Hindlimb muscle (tissue), 1 donor: ENCODE measurements around the gene ALG5. TPM values are rescaled to one million over a fixed set of nuclear protein-coding genes. Genes with fewer than 3 reads are reported as not detected.

ENCODE experiments used
- DNase-seq: peaks from one replicate; pipeline ENCODE4 v3.0.0-alpha.2; 2013
- polyA plus RNA-seq: library from polyadenylated mRNA; unstranded; fragments of 120-200 nt; gene quantifications from one replicate; pipeline ENCODE4 v1.2.1, GENCODE V29; 2013; ENCODE audit not compliant: insufficient read length

ALG5 gene
- polyA plus RNA-seq, 1 donor, result 17.8 TPM

GRCh38 chr13:36975172-36975571 is 24.0 kb downstream of the ALG5 start:
- no peak for DNase-seq

- DNase-seq, result no peak
Observed at GRCh38 chr13:36973621-36974295, 25.4 kb downstream of the ALG5 start.

GRCh38 chr13:36973009-36973408 is 26.1 kb downstream of the ALG5 start:
- DNase-seq, result no peak

- no peak for DNase-seq
Observed at GRCh38 chr13:36966404-36966803, 32.7 kb downstream of the ALG5 start.

GRCh38 chr13:36965767-36966166 is 33.4 kb downstream of the ALG5 start:
- DNase-seq, result no peak

GRCh38 chr13:36959456-36960116 is 39.6 kb downstream of the ALG5 start:
- peak; percentile 76 for DNase-seq

GRCh38 chr13:36954542-36954941 is 44.6 kb downstream of the ALG5 start:
- no peak for DNase-seq

- no peak for DNase-seq
Observed at GRCh38 chr13:36950920-36951319, 48.2 kb downstream of the ALG5 start.

GRCh38 chr13:36950330-36950729 is 48.8 kb downstream of the ALG5 start:
- DNase-seq, result no peak

GRCh38 chr13:36945078-36945477 is 54.1 kb downstream of the ALG5 start:
- no peak for DNase-seq

GRCh38 chr13:36925603-36926002 is 73.5 kb downstream of the ALG5 start:
- no peak for DNase-seq

- DNase-seq, result no peak
Observed at GRCh38 chr13:36924001-36924400, 75.1 kb downstream of the ALG5 start.

GRCh38 chr13:36921631-36922301 is 77.4 kb downstream of the ALG5 start:
- no peak for DNase-seq

- DNase-seq, result no peak
Observed at GRCh38 chr13:36920616-36921185, 78.4 kb downstream of the ALG5 start.

- peak; percentile 74 for DNase-seq
Observed at GRCh38 chr13:36919833-36920615, 79.1 kb downstream of the ALG5 start, which contains the start of gene SMAD9. Gene SMAD9 (minus strand): TSS chr13:36920238. CDS start chr13:36879689, 40,549 bp downstream.

GRCh38 chr13:36919171-36919832 is 79.8 kb downstream of the ALG5 start:
- DNase-seq, result peak; percentile 45

GRCh38 chr13:36918246-36919131 is 80.7 kb downstream of the ALG5 start:
- DNase-seq, result peak; percentile 34

GRCh38 chr13:36917311-36917710 is 81.8 kb downstream of the ALG5 start:
- no peak for DNase-seq

- DNase-seq, result no peak
Observed at GRCh38 chr13:36915896-36916640, 83.1 kb downstream of the ALG5 start.

GRCh38 chr13:36915106-36915505 is 84.0 kb downstream of the ALG5 start:
- DNase-seq, result no peak
